Activated T-helper 1 cell treated with anti-CD3 and anti-CD28 coated beads, Interleukin-12 subunit alpha, Interleukin-12 subunit beta, Interleukin-2, Interleukin-4 antibody, amounts not matched to agents 30 ng/mL and 10 ng/mL and 1 ng/mL, durations not matched to agents 14 hours and 24 hours and 36 hours (primary cell): ENCODE measurements around the gene PANK4. TPM values are rescaled to one million over a fixed set of nuclear protein-coding genes. Genes with fewer than 3 reads are reported as not detected.
"Not testable (repeated sequence)": the region's sequence is repeated elsewhere in the genome, so short reads cannot be mapped to it uniquely, and the experiment has no call there.

Experiments used
- DNase-seq: peaks from one replicate; pipeline ENCODE4 v3.0.0; 2021; ENCODE audit warnings: low spot score
- H3K27ac Mint-ChIP-seq: one replicate; pipeline ENCODE4 v1.8.0; 2021; ENCODE audit warnings: mild to moderate bottlenecking, mixed read lengths
- H3K27me3 Mint-ChIP-seq: one replicate; pipeline ENCODE4 v1.8.0; 2022; ENCODE audit warnings: mild to moderate bottlenecking, moderate library complexity, mixed read lengths; ENCODE audit not compliant: insufficient read depth
- H3K36me3 Mint-ChIP-seq: one replicate; pipeline ENCODE4 v1.8.0; 2021; ENCODE audit warnings: low read depth, mixed read lengths
- H3K4me1 Mint-ChIP-seq: one replicate; pipeline ENCODE4 v1.8.0; 2021; ENCODE audit warnings: low read depth, mixed read lengths
- H3K4me3 Mint-ChIP-seq: one replicate; pipeline ENCODE4 v1.8.0; 2021; ENCODE audit warnings: mild to moderate bottlenecking, moderate library complexity, mixed read lengths
- H3K9me3 Mint-ChIP-seq: one replicate; pipeline ENCODE4 v1.8.0; 2021; ENCODE audit warnings: mixed read lengths
- intact Hi-C: fragments of 100-400 bp; cut with micrococcal nuclease; formaldehyde crosslinking; loops from one replicate; pipeline ENCODE4 v1.15.1; 2024
- total RNA-seq: library from RNA; stranded (reverse); gene quantifications from 2 replicates; pipeline ENCODE4 v1.2.3, GENCODE V29; 2022

PANK4 gene
- total RNA-seq, 1 donor from 2014 or later: 65.6 TPM

DNA sequence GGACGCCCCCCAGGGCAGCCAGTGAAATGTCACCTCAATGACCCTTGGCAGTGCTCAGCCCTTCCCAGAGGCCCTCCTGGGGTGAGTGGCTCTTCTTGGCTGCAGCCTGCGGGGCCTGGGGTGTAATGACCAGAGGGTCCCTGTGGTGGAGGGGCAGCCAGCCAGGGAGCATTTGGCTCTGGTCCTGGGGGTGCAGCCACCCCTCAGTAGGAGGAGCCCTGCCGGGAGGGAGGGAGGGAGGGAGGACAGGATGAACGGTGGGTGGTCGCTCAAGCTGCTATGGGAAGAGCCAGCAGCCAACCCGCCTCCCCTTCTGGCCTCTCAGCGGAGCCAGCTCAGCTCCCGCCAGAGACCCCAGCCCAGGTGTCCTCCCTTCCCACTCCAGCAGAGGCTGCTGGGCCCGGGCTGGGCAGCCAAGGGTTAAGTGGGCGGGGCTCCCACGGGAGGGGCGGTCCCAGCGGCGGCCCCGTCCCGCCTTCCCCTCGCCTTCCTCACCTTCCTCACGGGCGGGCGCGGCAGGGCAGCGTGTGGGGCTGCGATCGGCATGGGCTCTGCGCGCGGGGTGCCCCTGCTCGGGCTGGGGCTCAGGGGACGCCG lies 59.3 kb downstream of the PANK4 start:
- Mint-ChIP-seq H3K36me3 (no peaks in the 10 kb centered on the region), H3K4me1 (no peaks in the 10 kb centered on the region), H3K27ac (no peak overlapping the region), H3K4me3 (no peak overlapping the region), H3K27me3 (peaks cover 4% of the 10 kb centered on the region), H3K9me3 (no peaks in the 10 kb centered on the region)
- intact Hi-C loops: no loop called here
- peak; percentile 8 for DNase-seq

DNA sequence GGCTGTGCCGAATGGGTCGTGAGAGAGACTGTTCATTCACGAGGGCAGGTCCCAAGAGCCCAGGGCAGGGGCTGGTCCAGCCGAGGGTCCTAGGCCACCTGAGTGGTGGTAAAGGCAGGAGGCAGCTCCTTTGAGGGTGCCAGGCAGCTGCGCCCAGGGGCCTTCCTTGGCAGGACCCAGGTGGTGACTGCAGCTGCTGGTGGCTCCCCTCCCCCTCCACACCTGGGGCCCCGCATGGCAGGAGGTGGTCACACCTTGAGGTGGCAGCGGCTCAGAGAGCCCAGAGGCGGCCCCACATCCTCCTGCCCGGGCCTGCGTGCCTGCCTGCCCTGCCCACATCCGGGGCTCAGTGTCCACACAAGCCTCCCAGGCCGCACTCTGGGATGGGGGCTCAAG lies 60.1 kb downstream of the PANK4 start:
- no peaks in the 10 kb centered on the region for H3K36me3 Mint-ChIP-seq
- no peak for DNase-seq
- intact Hi-C loops: no loop called here
- H3K27me3 Mint-ChIP-seq: peaks cover 4% of the 10 kb centered on the region
- no peak overlapping the region for H3K4me3 Mint-ChIP-seq
- no peaks in the 10 kb centered on the region for H3K9me3 Mint-ChIP-seq
- H3K4me1 Mint-ChIP-seq: no peaks in the 10 kb centered on the region
- H3K27ac Mint-ChIP-seq: no peak overlapping the region

- no peak for DNase-seq
- H3K27me3 Mint-ChIP-seq: peaks cover 2% of the 10 kb centered on the region
- H3K9me3 Mint-ChIP-seq: no peaks in the 10 kb centered on the region
- intact Hi-C loops: no loop called here
- H3K36me3 Mint-ChIP-seq: no peaks in the 10 kb centered on the region
- no peak overlapping the region for H3K4me3 Mint-ChIP-seq
- H3K27ac Mint-ChIP-seq: no peak overlapping the region
- H3K4me1 Mint-ChIP-seq: no peaks in the 10 kb centered on the region
Measured at GRCh38 chr1:2465371-2466269, 60.8 kb downstream of the PANK4 start.

DNA sequence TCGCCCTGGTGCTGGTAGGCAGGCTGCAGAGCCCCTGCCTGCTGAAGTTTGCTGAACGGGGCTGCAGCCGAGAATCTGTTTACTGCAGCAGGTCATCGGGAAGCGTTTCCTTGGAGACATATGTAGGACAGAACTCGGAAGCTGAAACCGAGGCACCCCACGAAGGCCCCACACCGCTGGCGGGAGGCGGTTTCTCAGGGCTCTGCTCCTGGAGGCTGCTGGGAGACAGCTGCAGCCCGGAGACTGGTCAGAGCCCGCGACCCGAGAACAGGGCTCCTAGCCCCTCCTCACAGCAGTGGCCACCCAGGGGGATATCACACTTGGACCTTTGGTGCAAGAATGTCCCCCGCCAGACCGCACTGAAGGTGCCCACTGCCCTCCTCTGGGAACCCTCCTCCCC lies 63.0 kb downstream of the PANK4 start:
- intact Hi-C loops: no loop called here
- Mint-ChIP-seq H3K4me1 (no peaks in the 10 kb centered on the region), H3K27me3 (peaks cover 2% of the 10 kb centered on the region), H3K36me3 (no peaks in the 10 kb centered on the region), H3K27ac (no peak overlapping the region), H3K4me3 (no peak overlapping the region), H3K9me3 (no peaks in the 10 kb centered on the region)
- DNase-seq: no peak

GRCh38 chr1:2462819-2463218 lies 63.6 kb downstream of the PANK4 start:
- H3K27ac Mint-ChIP-seq: no peak overlapping the region
- no peaks in the 10 kb centered on the region for H3K27me3 Mint-ChIP-seq
- no peak for DNase-seq
- H3K4me3 Mint-ChIP-seq: no peak overlapping the region
- no peaks in the 10 kb centered on the region for H3K36me3 Mint-ChIP-seq
- H3K9me3 Mint-ChIP-seq: no peaks in the 10 kb centered on the region
- no peaks in the 10 kb centered on the region for H3K4me1 Mint-ChIP-seq
- intact Hi-C loops: no loop called here

DNA sequence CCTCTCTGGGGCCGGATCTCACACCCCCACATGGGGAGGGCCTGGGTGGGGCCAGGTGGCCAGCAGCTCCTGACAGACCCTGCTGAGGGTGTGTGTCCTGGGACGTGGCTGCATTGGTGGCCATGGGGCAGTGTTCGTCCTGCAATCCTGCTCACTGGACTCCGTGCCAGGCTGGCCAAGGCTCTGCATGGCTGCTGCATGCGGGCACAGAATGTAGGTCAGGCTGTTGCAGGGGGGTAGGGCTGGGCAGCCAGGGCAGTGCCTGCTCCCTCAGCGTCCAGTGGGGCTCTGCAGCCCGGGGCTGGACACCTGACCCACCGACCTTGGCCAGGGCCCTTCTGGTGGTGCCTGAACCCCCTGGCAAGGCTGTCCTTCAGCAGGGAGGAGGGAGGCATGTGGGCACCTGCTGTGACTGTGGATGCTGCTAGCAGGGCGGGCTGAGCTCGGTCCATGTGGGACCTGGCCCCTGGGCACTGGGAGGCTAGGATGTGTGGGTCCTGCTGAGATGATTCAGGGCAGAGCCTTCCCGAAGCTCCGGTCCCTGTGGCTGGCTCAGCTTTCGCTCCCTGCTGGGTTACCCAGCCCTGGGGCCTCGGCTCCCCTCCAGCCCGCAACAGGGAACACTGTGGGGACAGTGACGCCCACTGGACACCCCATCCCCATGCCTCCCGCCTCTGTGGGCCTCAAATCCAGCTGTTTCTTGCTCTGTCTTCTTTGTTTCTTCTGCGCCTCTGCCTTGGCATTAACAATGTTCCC lies 65.2 kb downstream of the PANK4 start:
- no peaks in the 10 kb centered on the region for H3K36me3 Mint-ChIP-seq
- no peaks in the 10 kb centered on the region for H3K9me3 Mint-ChIP-seq
- H3K27me3 Mint-ChIP-seq: no peaks in the 10 kb centered on the region
- intact Hi-C loops: no loop called here
- no peak overlapping the region for H3K4me3 Mint-ChIP-seq
- H3K27ac Mint-ChIP-seq: no peak overlapping the region
- no peaks in the 10 kb centered on the region for H3K4me1 Mint-ChIP-seq
- no peak for DNase-seq

GRCh38 chr1:2460203-2460602 lies 66.2 kb downstream of the PANK4 start:
- H3K4me3 Mint-ChIP-seq: no peak overlapping the region
- H3K36me3 Mint-ChIP-seq: no peaks in the 10 kb centered on the region
- no peaks in the 10 kb centered on the region for H3K27me3 Mint-ChIP-seq
- intact Hi-C loops: no loop called here
- no peak overlapping the region for H3K27ac Mint-ChIP-seq
- H3K9me3 Mint-ChIP-seq: no peaks in the 10 kb centered on the region
- no peak for DNase-seq
- H3K4me1 Mint-ChIP-seq: no peaks in the 10 kb centered on the region

DNA sequence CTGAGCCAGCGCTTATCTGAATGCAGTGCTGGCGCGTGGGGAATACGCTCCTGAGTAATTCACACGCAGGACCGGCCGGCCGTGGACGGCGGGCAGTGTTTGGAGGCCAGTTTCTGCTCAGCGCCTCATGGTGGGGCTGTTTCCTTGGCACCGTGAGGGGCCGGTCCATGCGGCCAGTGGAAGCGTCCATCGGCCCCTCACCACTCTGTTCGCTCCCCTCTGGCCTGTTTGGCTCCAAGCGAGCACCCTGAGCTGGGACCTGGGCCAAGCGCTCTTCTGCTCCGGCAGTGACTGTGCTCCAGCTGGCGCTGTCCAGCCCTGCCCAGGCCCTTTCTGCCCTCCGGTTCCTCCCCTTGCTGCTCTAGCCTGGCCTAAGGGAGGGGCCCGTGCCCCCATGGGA lies 66.6 kb downstream of the PANK4 start:
- Mint-ChIP-seq H3K4me3 (no peak overlapping the region), H3K27me3 (no peaks in the 10 kb centered on the region), H3K36me3 (no peaks in the 10 kb centered on the region), H3K9me3 (no peaks in the 10 kb centered on the region), H3K27ac (no peak overlapping the region), H3K4me1 (no peaks in the 10 kb centered on the region)
- no peak for DNase-seq
- intact Hi-C loops: no loop called here

DNA sequence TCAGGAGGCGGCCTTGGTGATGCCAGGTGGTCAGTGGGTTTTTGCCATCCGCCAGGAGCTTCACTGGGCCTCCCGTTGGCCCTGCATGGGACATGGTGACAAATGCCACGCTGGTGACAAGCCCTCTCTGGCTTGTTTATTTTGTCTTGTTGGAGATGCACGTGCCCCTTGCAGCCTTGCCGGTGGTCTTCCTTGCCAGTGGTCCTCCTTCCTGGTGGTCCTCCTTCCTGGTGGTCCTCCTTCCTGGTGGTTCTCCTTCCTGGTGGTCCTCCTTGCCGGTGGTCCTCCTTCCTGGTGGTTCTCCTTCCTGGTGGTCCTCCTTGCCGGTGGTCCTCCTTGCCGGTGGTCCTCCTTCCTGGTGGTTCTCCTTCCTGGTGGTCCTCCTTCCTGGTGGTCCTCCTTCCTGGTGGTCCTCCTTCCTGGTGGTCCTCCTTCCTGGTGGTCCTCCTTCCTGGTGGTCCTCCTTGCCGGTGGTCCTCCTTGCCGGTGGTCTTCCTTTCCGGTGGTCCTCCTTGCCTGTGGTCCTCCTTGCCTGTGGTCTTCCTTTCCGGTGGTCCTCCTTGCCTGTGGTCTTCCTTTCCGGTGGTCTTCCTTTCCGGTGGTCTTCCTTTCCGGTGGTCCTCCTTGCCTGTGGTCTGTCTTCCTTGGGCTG lies 67.2 kb downstream of the PANK4 start:
- H3K27me3 Mint-ChIP-seq, H3K4me3 Mint-ChIP-seq, H3K36me3 Mint-ChIP-seq, H3K4me1 Mint-ChIP-seq, intact Hi-C loops, DNase-seq, H3K27ac Mint-ChIP-seq, H3K9me3 Mint-ChIP-seq: not testable (repeated sequence)

GRCh38 chr1:2458687-2459086 lies 67.7 kb downstream of the PANK4 start:
- Mint-ChIP-seq H3K27ac (no peak overlapping the region), H3K27me3 (no peaks in the 10 kb centered on the region), H3K4me1 (no peaks in the 10 kb centered on the region), H3K9me3 (no peaks in the 10 kb centered on the region), H3K36me3 (no peaks in the 10 kb centered on the region), H3K4me3 (no peak overlapping the region)
- intact Hi-C loops: no loop called here
- DNase-seq: no peak
